ENCODE measurements around the gene MRPL42.
"Not testable (repeated sequence)": the region's sequence is repeated elsewhere in the genome, so short reads cannot be mapped to it uniquely, and the experiment has no call there.

The MRPL42 gene

DNA sequence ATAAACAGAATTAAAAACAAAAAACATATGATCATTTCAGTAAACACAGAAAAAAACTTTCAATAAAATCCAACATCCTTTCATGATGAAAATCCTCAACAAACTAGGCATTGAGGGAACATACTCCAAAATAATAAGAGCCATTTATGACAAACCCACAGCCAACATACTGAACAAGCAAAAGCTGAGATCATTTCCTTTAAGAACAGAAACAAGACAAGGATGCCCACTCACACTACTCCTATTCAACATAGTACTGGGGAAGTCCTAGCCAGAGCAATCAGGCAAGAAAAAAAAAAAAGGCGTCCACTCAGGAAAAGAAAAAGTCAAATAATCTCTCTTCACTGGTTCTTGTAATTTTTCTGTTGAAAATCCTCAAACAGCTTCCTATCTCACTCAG lies 30.1 kb downstream of the MRPL42 start:
- no peak for DNase-seq (ENCODE audit: low read depth in 2 of 3, low spot score in 2 of 3)

DNA sequence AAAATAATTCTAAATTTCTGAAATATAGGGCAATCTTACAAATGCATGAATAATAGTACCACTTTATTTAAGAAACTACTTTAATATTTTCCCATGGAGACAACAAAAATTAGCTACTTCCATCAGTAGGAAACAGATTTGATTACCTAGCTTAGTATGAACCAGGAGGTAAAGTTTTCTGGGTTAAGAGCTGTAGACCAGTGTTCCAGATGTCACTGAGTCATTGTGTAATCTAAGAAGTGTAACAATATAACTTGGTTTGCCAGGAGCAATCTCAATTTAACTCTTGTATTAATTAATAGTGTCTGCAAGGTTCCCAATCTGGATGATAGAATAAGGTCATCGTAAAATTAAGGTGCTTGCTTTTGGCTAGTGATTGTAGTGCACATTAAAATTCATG lies 31.5 kb downstream of the MRPL42 start:
- not testable (repeated sequence) for DNase-seq (ENCODE audit: low read depth in 2 of 3, low spot score in 2 of 3)

DNA sequence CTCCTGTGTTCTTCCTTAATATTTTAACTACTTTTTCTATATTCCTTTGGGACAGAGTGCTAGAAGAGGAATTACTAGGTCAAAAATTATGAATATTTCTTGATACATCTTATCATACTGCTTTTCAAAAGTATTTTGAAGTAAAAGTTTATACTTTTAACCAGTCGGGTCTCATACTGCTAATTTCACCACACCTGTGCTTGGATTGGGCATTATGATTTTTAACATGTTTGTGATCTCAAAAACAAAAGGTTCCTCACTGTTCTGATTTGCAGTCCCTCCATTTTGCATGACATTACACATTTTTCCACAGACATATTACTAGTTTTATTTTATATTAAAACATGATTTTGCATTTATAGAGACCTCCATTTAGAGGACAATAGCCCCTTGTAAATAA lies 32.9 kb downstream of the MRPL42 start:
- DNase-seq (ENCODE audit: low read depth in 2 of 3, low spot score in 2 of 3) = no peak

GRCh38 chr12:93500667-93501066 lies 33.4 kb downstream of the MRPL42 start:
- no peak for DNase-seq (ENCODE audit: low read depth in 2 of 3, low spot score in 2 of 3)

DNA sequence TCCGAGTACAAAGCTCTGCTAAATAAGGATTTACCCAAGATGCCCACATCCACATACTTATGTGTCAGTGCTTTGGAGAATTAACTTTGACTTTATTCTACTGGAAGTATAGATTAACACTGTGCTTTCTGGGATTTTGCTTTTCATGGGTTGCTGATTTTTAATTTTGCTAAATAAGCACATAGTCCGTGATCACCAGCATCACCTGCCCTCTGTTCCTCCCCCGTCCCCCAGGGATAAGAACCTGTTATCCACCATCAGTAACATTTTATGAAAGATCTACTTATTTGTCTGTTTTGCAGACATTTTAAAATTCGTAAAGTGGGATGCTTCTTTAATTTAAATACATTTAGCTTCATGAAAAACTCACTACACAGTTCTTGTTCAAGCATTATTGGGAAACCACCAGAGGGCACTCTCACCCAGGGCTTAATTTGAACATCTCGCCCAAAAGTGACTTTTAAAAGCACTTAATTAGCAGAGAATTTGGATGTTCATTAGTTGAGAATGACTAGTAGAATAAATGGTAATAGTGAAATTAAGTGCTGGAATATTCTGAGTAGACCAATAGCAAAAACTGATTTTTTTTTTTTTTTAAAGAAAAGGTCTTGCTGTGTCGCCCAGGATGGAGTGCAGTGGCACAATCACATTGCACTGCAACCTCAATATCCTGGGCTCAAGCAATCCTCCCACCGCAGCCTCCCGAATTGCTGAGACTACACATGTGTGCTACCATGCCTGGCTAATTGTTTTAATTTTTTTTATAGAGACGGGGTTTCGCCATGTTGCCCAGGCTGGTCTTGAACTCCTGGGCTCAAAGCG lies 35.7 kb downstream of the MRPL42 start:
- peak in 1 of 3 experiments; percentile 10 for DNase-seq (ENCODE audit: low read depth in 2 of 3, low spot score in 2 of 3)

DNA sequence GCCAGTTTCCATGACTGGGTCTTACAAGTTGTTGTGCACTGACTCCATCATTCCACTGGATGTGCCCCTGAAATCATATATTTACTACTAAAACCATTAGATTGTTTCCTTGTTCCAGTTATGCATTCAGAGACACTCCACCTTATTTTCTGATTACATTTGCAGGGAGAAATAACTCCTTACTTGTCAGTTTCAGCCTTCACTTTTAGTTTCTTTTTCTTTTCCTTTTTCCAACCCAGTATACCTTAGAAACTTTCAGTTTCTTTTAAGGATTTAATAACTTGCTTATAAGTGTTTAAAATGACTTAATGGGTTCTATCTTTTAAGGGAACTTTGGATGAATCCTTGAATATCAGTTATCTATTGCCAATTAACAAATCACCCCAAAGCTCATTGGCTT lies 39.9 kb downstream of the MRPL42 start:
- DNase-seq (ENCODE audit: low read depth in 2 of 3, low spot score in 2 of 3) = no peak

- DNase-seq (ENCODE audit: low read depth in 2 of 3, low spot score in 2 of 3) = no peak
Observed at GRCh38 chr12:93509506-93509905, 42.2 kb downstream of the MRPL42 start.

- no peak for DNase-seq (ENCODE audit: low read depth in 2 of 3, low spot score in 2 of 3)
Observed at GRCh38 chr12:93514853-93515252, 47.5 kb downstream of the MRPL42 start.

GRCh38 chr12:93518725-93519124 lies 51.4 kb downstream of the MRPL42 start:
- no peak for DNase-seq (ENCODE audit: low read depth in 2 of 3, low spot score in 2 of 3)

GRCh38 chr12:93519859-93520258 lies 52.5 kb downstream of the MRPL42 start:
- no peak for DNase-seq (ENCODE audit: low read depth in 2 of 3, low spot score in 2 of 3)

DNA sequence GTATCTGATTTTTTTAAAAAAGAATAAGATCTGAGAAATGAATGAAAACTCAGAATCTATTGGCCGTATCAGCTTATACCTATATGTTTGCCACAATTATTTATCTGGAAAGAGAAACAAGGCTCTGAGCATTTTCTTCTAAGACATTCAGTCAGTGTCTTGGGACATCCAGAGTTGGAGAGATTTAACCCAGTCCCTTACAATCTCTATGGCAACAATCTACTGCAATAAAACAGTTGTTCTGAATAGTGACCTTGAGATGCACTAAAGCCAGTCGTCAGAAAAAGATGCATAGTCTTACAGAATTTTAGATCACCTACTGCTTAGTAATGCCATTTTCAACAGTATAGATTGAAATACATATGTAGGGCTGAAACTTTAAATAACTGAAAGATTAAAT lies 53.1 kb downstream of the MRPL42 start:
- DNase-seq (ENCODE audit: low read depth in 2 of 3, low spot score in 2 of 3) = no peak

GRCh38 chr12:93521225-93522080 lies 54.1 kb downstream of the MRPL42 start:
- no peak for DNase-seq (ENCODE audit: low read depth in 2 of 3, low spot score in 2 of 3)

DNA sequence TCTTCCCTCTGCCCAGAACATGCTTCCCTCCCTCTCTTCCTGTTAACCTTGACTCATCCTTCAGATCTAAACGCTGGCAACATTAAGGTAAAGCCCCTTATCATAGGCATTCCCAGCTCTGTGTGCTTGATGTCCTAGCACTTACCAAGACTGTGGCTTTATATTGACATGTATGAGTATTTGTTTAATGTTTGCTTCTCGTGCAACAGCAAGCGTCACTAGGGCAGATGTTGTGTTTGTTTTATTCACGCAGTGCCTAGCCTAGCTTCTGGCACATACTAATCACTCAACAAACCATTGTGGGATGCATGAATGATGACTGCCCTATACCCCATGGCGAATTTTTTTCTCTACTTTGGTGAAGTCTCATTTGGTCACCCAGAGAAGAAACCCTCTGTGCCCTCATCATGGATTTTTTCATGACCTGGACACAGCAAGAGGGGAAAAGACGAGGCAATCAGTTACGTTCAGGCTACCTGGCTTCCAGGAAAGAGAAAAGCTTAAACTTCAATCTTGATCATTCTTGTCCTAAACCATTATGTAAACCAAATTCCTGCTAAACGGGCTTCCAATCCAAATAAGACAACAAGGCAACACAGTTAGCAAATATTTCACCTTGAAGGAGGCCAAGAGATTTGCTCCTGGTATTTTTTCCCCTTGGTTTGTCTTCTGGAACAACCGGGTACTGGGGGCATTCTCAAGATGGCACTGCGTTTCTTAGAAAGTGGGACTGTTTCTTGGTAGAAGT lies 57.2 kb downstream of the MRPL42 start:
- no peak for DNase-seq (ENCODE audit: low read depth in 2 of 3, low spot score in 2 of 3)

GRCh38 chr12:93526786-93527428 lies 59.6 kb downstream of the MRPL42 start:
- DNase-seq (ENCODE audit: low read depth in 2 of 3, low spot score in 2 of 3) = no peak

GRCh38 chr12:93530358-93530757 lies 63.0 kb downstream of the MRPL42 start:
- DNase-seq (ENCODE audit: low read depth in 2 of 3, low spot score in 2 of 3) = no peak

- DNase-seq (ENCODE audit: low read depth in 2 of 3, low spot score in 2 of 3) = no peak
Observed at GRCh38 chr12:93533310-93533709, 66.0 kb downstream of the MRPL42 start.

GRCh38 chr12:93536111-93536765 lies 68.9 kb downstream of the MRPL42 start:
- no peak for DNase-seq (ENCODE audit: low read depth in 2 of 3, low spot score in 2 of 3)

DNA sequence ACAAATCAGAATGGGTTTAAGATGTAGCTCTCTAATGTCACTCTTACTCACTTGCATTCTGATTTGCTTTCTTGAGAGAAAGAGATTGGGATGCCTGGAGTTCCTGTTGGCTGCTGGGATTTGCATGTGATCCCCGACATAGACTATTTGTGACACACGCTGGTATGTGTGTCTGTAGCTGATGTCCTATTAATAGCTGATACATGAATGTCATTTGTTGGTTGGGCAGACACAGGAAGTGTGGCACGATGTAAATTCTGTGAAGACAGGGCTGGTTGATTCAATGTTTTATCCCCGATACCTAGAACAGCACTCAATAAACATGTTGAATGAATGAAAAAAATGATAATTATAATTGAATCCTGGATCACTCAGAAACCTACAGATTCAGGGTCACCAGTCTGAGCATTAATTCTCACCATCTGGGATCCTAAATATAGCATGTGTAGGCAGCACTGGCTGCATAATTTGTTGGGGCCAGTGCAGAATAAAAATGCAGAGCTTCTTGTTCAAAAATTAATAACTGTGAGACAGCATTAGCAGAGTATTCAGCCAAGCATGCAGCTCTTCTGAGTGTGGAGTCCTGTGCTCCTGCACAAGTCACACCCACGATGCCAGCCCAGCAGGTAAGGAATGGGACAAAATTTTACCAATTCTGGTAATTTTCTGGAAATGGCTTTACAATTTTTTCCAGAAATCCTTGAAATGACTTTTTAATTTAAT lies 69.6 kb downstream of the MRPL42 start:
- DNase-seq (ENCODE audit: low read depth in 2 of 3, low spot score in 2 of 3) = no peak

DNA sequence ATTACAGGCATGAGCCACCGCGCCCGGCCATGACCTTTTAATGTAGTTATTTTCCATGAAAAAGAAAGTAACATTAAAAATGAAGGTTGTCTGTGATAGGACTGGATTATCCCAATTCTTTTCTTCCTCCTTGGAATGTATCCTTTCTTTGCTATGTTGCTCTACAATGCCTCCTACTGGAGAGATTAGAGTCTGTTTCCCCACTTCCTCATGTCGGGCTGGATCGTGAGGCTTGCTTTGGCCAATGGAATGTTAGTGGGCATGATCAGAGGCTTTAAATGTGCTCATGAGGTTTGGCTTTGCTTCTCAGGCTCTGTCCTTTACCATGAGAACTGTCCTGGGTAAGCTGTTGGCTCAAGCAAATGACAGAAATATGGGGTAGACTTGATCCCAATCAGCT lies 70.5 kb downstream of the MRPL42 start:
- no peak for DNase-seq (ENCODE audit: low read depth in 2 of 3, low spot score in 2 of 3)

GRCh38 chr12:93539821-93540220 lies 72.5 kb downstream of the MRPL42 start:
- no peak for DNase-seq (ENCODE audit: low read depth in 2 of 3, low spot score in 2 of 3)

All from activated CD8-positive, alpha-beta memory T cell treated with anti-CD3 and anti-CD28 coated beads for 48 hours (primary cell).